Measurements from ENCODE around the gene NR6A1.
"Not testable (repeated sequence)": the region's sequence is repeated elsewhere in the genome, so short reads cannot be mapped to it uniquely, and the experiment has no call there.

Gene NR6A1

GRCh38 chr9:124741149-124741548, 30.0 kb downstream of the NR6A1 start:
- Histone ChIP-seq H3K9ac (ENCODE audit: low read length) (no peak overlapping the region), H3K27ac (ENCODE audit: low read depth, low read length) (no peak overlapping the region), H2AK5ac (ENCODE audit: low read length) (no peak overlapping the region), H3K18ac (ENCODE audit: low read length) (no peak overlapping the region), H4K8ac (ENCODE audit: low read depth, low read length) (no peak overlapping the region), H3K4me1 (ENCODE audit: control insufficient read depth, low read depth, low read length) (no peaks in the 10 kb centered on the region), H3K79me2 (ENCODE audit: control insufficient read depth, insufficient read depth, low read length) (peaks cover 10% of the 10 kb centered on the region), H3K27me3 (ENCODE audit: insufficient read depth, low read length, poor library complexity) (no peaks in the 10 kb centered on the region), H3K56ac (ENCODE audit: low read length) (no peak overlapping the region), H3K4me3 (ENCODE audit: low read length) (no peak overlapping the region), H3K4me2 (ENCODE audit: low read length) (no peak overlapping the region), H3K4ac (ENCODE audit: low read depth, low read length) (no peak overlapping the region), H4K5ac (ENCODE audit: low read length) (no peak overlapping the region), H2BK120ac (ENCODE audit: low read depth, low read length) (no peak overlapping the region), H3K36me3 (ENCODE audit: control insufficient read depth, insufficient read depth, low read length) (no peaks in the 10 kb centered on the region), H3K23ac (ENCODE audit: low read length) (no peak overlapping the region), H2BK15ac (replicated peaks; ENCODE audit: low read depth) (no peak overlapping the region), H2BK5ac (ENCODE audit: low read length) (no peak overlapping the region), H3K79me1 (ENCODE audit: low read length) (peaks cover 6% of the 10 kb centered on the region)
- WGBS (ENCODE audit: extremely low coverage, insufficient coverage, low lambda C conversion rate): no CpG with 5 or more reads among the region's 4 CpGs
- DNase-seq: no peak

DNA sequence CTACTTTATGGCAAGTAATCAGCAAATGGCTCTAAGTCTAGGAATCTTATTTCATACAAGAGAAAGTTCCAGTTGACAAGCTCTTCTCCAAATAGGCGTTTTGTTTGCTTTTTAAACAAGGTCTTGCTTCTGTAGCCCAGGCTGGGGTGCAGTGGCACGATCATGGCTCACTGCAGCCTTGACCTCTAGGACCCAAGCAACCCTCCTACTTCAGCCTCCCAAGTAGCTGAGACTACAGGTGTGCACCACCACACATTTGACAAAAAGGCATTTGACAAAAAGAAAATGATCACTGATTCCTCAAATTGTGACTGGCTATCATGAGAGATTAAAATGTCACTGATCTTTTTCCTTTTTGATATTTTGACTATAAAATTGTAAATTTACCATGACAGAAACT, 31.8 kb downstream of the NR6A1 start:
- no peak overlapping the region for H3K4me3 ChIP-seq (ENCODE audit: low read length)
- H2BK120ac ChIP-seq (ENCODE audit: low read depth, low read length): no peak overlapping the region
- no peak overlapping the region for H3K56ac ChIP-seq (ENCODE audit: low read length)
- H4K5ac ChIP-seq (ENCODE audit: low read length): no peak overlapping the region
- no peak overlapping the region for H3K9ac ChIP-seq (ENCODE audit: low read length)
- no peak overlapping the region for H3K27ac ChIP-seq (ENCODE audit: low read depth, low read length)
- H3K79me2 ChIP-seq (ENCODE audit: control insufficient read depth, insufficient read depth, low read length): peaks cover 9% of the 10 kb centered on the region
- H3K18ac ChIP-seq (ENCODE audit: low read length): no peak overlapping the region
- H3K4me1 ChIP-seq (ENCODE audit: control insufficient read depth, low read depth, low read length): no peaks in the 10 kb centered on the region
- H3K36me3 ChIP-seq (ENCODE audit: control insufficient read depth, insufficient read depth, low read length): no peaks in the 10 kb centered on the region
- no peak overlapping the region for H3K23ac ChIP-seq (ENCODE audit: low read length)
- H2BK5ac ChIP-seq (ENCODE audit: low read length): no peak overlapping the region
- H2BK15ac ChIP-seq (replicated peaks; ENCODE audit: low read depth): no peak overlapping the region
- WGBS (ENCODE audit: extremely low coverage, insufficient coverage, low lambda C conversion rate): no CpG with 5 or more reads among the region's 2 CpGs
- H3K79me1 ChIP-seq (ENCODE audit: low read length): peaks cover 6% of the 10 kb centered on the region
- no peaks in the 10 kb centered on the region for H3K27me3 ChIP-seq (ENCODE audit: insufficient read depth, low read length, poor library complexity)
- DNase-seq: no peak
- no peak overlapping the region for H4K8ac ChIP-seq (ENCODE audit: low read depth, low read length)
- no peak overlapping the region for H3K4ac ChIP-seq (ENCODE audit: low read depth, low read length)
- no peak overlapping the region for H2AK5ac ChIP-seq (ENCODE audit: low read length)
- H3K4me2 ChIP-seq (ENCODE audit: low read length): no peak overlapping the region

GRCh38 chr9:124738075-124738474, 33.0 kb downstream of the NR6A1 start:
- not testable (repeated sequence) for H3K4me3 ChIP-seq (ENCODE audit: low read length); H3K4me2 ChIP-seq (ENCODE audit: low read length); H3K18ac ChIP-seq (ENCODE audit: low read length); H3K23ac ChIP-seq (ENCODE audit: low read length); H4K5ac ChIP-seq (ENCODE audit: low read length); H3K79me1 ChIP-seq (ENCODE audit: low read length); H3K27ac ChIP-seq (ENCODE audit: low read depth, low read length); H3K27me3 ChIP-seq (ENCODE audit: insufficient read depth, low read length, poor library complexity); H2BK15ac ChIP-seq (replicated peaks; ENCODE audit: low read depth); H2AK5ac ChIP-seq (ENCODE audit: low read length); H2BK120ac ChIP-seq (ENCODE audit: low read depth, low read length); DNase-seq; H3K36me3 ChIP-seq (ENCODE audit: control insufficient read depth, insufficient read depth, low read length); H3K9ac ChIP-seq (ENCODE audit: low read length); H3K4ac ChIP-seq (ENCODE audit: low read depth, low read length); H2BK5ac ChIP-seq (ENCODE audit: low read length); H3K4me1 ChIP-seq (ENCODE audit: control insufficient read depth, low read depth, low read length); H3K56ac ChIP-seq (ENCODE audit: low read length); H4K8ac ChIP-seq (ENCODE audit: low read depth, low read length)
- peaks cover 10% of the 10 kb centered on the region for H3K79me2 ChIP-seq (ENCODE audit: control insufficient read depth, insufficient read depth, low read length)
- no CpG with 5 or more reads among the region's 7 CpGs for WGBS (ENCODE audit: extremely low coverage, insufficient coverage, low lambda C conversion rate)

DNA sequence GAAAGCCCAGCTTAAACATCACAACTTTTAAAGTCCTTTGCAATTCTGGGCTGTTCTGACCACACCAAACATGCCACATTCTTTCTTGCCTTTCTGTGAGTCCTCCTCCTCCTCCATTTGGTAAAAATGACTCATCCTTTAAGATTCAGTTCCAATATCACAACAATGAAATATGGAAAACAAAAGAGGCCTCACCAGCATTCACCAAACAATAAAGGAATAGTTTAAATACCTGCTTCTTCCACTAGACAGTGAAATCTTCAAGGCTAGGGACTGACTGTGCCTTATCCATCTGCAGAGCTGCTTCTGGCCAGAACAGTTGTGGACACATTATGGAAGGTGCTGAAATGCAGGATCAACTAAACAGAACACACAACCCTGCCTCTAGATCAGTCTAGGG, 36.0 kb downstream of the NR6A1 start:
- Histone ChIP-seq H2AK5ac (ENCODE audit: low read length) (no peak overlapping the region), H3K27me3 (ENCODE audit: insufficient read depth, low read length, poor library complexity) (no peaks in the 10 kb centered on the region), H3K79me2 (ENCODE audit: control insufficient read depth, insufficient read depth, low read length) (peaks cover 8% of the 10 kb centered on the region), H2BK120ac (ENCODE audit: low read depth, low read length) (no peak overlapping the region), H3K27ac (ENCODE audit: low read depth, low read length) (peak overlapping the region; percentile 30), H4K8ac (ENCODE audit: low read depth, low read length) (no peak overlapping the region), H3K9ac (ENCODE audit: low read length) (no peak overlapping the region), H3K23ac (ENCODE audit: low read length) (no peak overlapping the region), H3K4ac (ENCODE audit: low read depth, low read length) (no peak overlapping the region), H3K56ac (ENCODE audit: low read length) (no peak overlapping the region), H3K4me3 (ENCODE audit: low read length) (no peak overlapping the region), H2BK5ac (ENCODE audit: low read length) (no peak overlapping the region), H3K4me1 (ENCODE audit: control insufficient read depth, low read depth, low read length) (no peaks in the 10 kb centered on the region), H3K79me1 (ENCODE audit: low read length) (peaks cover 5% of the 10 kb centered on the region), H3K18ac (ENCODE audit: low read length) (no peak overlapping the region), H2BK15ac (replicated peaks; ENCODE audit: low read depth) (no peak overlapping the region), H4K5ac (ENCODE audit: low read length) (no peak overlapping the region), H3K4me2 (ENCODE audit: low read length) (no peak overlapping the region), H3K36me3 (ENCODE audit: control insufficient read depth, insufficient read depth, low read length) (no peaks in the 10 kb centered on the region)
- peak; percentile 74 for DNase-seq

GRCh38 chr9:124734741-124735083, 36.4 kb downstream of the NR6A1 start:
- Histone ChIP-seq H3K18ac (ENCODE audit: low read length) (peak overlapping the region; percentile 36), H3K27ac (ENCODE audit: low read depth, low read length) (peak overlapping the region; percentile 30)
- H2BK5ac ChIP-seq (ENCODE audit: low read length); H2BK15ac ChIP-seq (replicated peaks; ENCODE audit: low read depth); H2BK120ac ChIP-seq (ENCODE audit: low read depth, low read length); H3K4me1 ChIP-seq (ENCODE audit: control insufficient read depth, low read depth, low read length); H3K79me2 ChIP-seq (ENCODE audit: control insufficient read depth, insufficient read depth, low read length); H4K5ac ChIP-seq (ENCODE audit: low read length); H3K79me1 ChIP-seq (ENCODE audit: low read length); H3K23ac ChIP-seq (ENCODE audit: low read length); H3K56ac ChIP-seq (ENCODE audit: low read length); H3K4me3 ChIP-seq (ENCODE audit: low read length); H4K8ac ChIP-seq (ENCODE audit: low read depth, low read length); H3K36me3 ChIP-seq (ENCODE audit: control insufficient read depth, insufficient read depth, low read length); H3K4me2 ChIP-seq (ENCODE audit: low read length); H3K4ac ChIP-seq (ENCODE audit: low read depth, low read length); DNase-seq; H3K27me3 ChIP-seq (ENCODE audit: insufficient read depth, low read length, poor library complexity); H3K9ac ChIP-seq (ENCODE audit: low read length); H2AK5ac ChIP-seq (ENCODE audit: low read length): not testable (repeated sequence)
- no CpG with 5 or more reads among the region's 7 CpGs for WGBS (ENCODE audit: extremely low coverage, insufficient coverage, low lambda C conversion rate)

GRCh38 chr9:124733964-124734740, 37.0 kb downstream of the NR6A1 start:
- Histone ChIP-seq H3K36me3 (ENCODE audit: control insufficient read depth, insufficient read depth, low read length) (no peaks in the 10 kb centered on the region), H3K9ac (ENCODE audit: low read length) (no peak overlapping the region), H3K23ac (ENCODE audit: low read length) (no peak overlapping the region), H2AK5ac (ENCODE audit: low read length) (no peak overlapping the region), H3K56ac (ENCODE audit: low read length) (peak overlapping the region; percentile 17), H3K4me3 (ENCODE audit: low read length) (no peak overlapping the region), H3K27me3 (ENCODE audit: insufficient read depth, low read length, poor library complexity) (no peaks in the 10 kb centered on the region), H4K8ac (ENCODE audit: low read depth, low read length) (no peak overlapping the region), H2BK120ac (ENCODE audit: low read depth, low read length) (no peak overlapping the region), H3K79me1 (ENCODE audit: low read length) (peaks cover 3% of the 10 kb centered on the region), H3K27ac (ENCODE audit: low read depth, low read length) (no peak overlapping the region), H3K4me2 (ENCODE audit: low read length) (no peak overlapping the region), H2BK5ac (ENCODE audit: low read length) (no peak overlapping the region), H4K5ac (ENCODE audit: low read length) (no peak overlapping the region), H3K4me1 (ENCODE audit: control insufficient read depth, low read depth, low read length) (no peaks in the 10 kb centered on the region), H3K79me2 (ENCODE audit: control insufficient read depth, insufficient read depth, low read length) (peaks cover 4% of the 10 kb centered on the region), H3K4ac (ENCODE audit: low read depth, low read length) (no peak overlapping the region), H3K18ac (ENCODE audit: low read length) (peak overlapping the region; percentile 36), H2BK15ac (replicated peaks; ENCODE audit: low read depth) (no peak overlapping the region)
- no peak for DNase-seq
- WGBS (ENCODE audit: extremely low coverage, insufficient coverage, low lambda C conversion rate): no CpG with 5 or more reads among the region's 14 CpGs

Data from mesendoderm (in vitro differentiated cells).